ENCODE results near the gene RGS7. TPM values are rescaled to one million over a fixed set of nuclear protein-coding genes. Genes with fewer than 3 reads are reported as not detected.

RGS7 gene
- total RNA-seq, 1 donor from 2014 or later, result 1.9 TPM

- Mint-ChIP-seq H3K27me3 (ENCODE audit: low read depth) (no peaks in the 10 kb centered on the region), H3K9me3 (peaks cover 41% of the 10 kb centered on the region), H3K4me3 (no peak overlapping the region), H3K27ac (no peak overlapping the region), H3K36me3 (peaks cover 10% of the 10 kb centered on the region), H3K4me1 (no peaks in the 10 kb centered on the region)
- DNase-seq (ENCODE audit: low spot score in 2 of 2, unreplicated experiment in 2 of 2), result no peak
- TF ChIP-seq CTCF (IDR thresholded peaks at IDR 0.05; ENCODE audit: unreplicated experiment), result no peak
Measured at GRCh38 chr1:241274693-241275092, 82.3 kb downstream of the RGS7 start.

- no peaks in the 10 kb centered on the region for H3K27me3 Mint-ChIP-seq (ENCODE audit: low read depth)
- no peak for TF ChIP-seq CTCF (IDR thresholded peaks at IDR 0.05; ENCODE audit: unreplicated experiment)
- H3K4me3 Mint-ChIP-seq, result no peak overlapping the region
- peaks cover 10% of the 10 kb centered on the region for H3K36me3 Mint-ChIP-seq
- DNase-seq (ENCODE audit: low spot score in 2 of 2, unreplicated experiment in 2 of 2), result no peak
- H3K4me1 Mint-ChIP-seq, result no peaks in the 10 kb centered on the region
- peaks cover 35% of the 10 kb centered on the region for H3K9me3 Mint-ChIP-seq
- H3K27ac Mint-ChIP-seq, result no peak overlapping the region
Measured at GRCh38 chr1:241272828-241273227, 84.2 kb downstream of the RGS7 start.

GRCh38 chr1:241271427-241271826, 85.6 kb downstream of the RGS7 start:
- H3K4me1 Mint-ChIP-seq, result no peaks in the 10 kb centered on the region
- no peak for DNase-seq (ENCODE audit: low spot score in 2 of 2, unreplicated experiment in 2 of 2)
- no peak overlapping the region for H3K4me3 Mint-ChIP-seq
- no peaks in the 10 kb centered on the region for H3K27me3 Mint-ChIP-seq (ENCODE audit: low read depth)
- no peak overlapping the region for H3K27ac Mint-ChIP-seq
- peaks cover 31% of the 10 kb centered on the region for H3K9me3 Mint-ChIP-seq
- H3K36me3 Mint-ChIP-seq, result peaks cover 10% of the 10 kb centered on the region
- TF ChIP-seq CTCF (IDR thresholded peaks at IDR 0.05; ENCODE audit: unreplicated experiment), result no peak

- DNase-seq (ENCODE audit: low spot score in 2 of 2, unreplicated experiment in 2 of 2), result no peak
- Mint-ChIP-seq H3K27ac (no peak overlapping the region), H3K4me1 (no peaks in the 10 kb centered on the region), H3K9me3 (peaks cover 31% of the 10 kb centered on the region), H3K36me3 (peaks cover 10% of the 10 kb centered on the region), H3K4me3 (no peak overlapping the region), H3K27me3 (ENCODE audit: low read depth) (no peaks in the 10 kb centered on the region)
- TF ChIP-seq CTCF (IDR thresholded peaks at IDR 0.05; ENCODE audit: unreplicated experiment), result no peak
Measured at GRCh38 chr1:241270016-241270415, 87.0 kb downstream of the RGS7 start.

GRCh38 chr1:241269116-241269515, 87.9 kb downstream of the RGS7 start:
- Mint-ChIP-seq H3K36me3 (peaks cover 10% of the 10 kb centered on the region), H3K9me3 (peaks cover 25% of the 10 kb centered on the region), H3K27ac (no peak overlapping the region), H3K4me3 (no peak overlapping the region), H3K4me1 (no peaks in the 10 kb centered on the region), H3K27me3 (ENCODE audit: low read depth) (no peaks in the 10 kb centered on the region)
- DNase-seq (ENCODE audit: low spot score in 2 of 2, unreplicated experiment in 2 of 2), result no peak
- no peak for TF ChIP-seq CTCF (IDR thresholded peaks at IDR 0.05; ENCODE audit: unreplicated experiment)

GRCh38 chr1:241266121-241266520, 90.9 kb downstream of the RGS7 start:
- Mint-ChIP-seq H3K27me3 (ENCODE audit: low read depth) (no peaks in the 10 kb centered on the region), H3K4me3 (no peak overlapping the region), H3K4me1 (no peaks in the 10 kb centered on the region), H3K36me3 (no peaks in the 10 kb centered on the region), H3K9me3 (no peaks in the 10 kb centered on the region), H3K27ac (no peak overlapping the region)
- no peak for TF ChIP-seq CTCF (IDR thresholded peaks at IDR 0.05; ENCODE audit: unreplicated experiment)
- DNase-seq (ENCODE audit: low spot score in 2 of 2, unreplicated experiment in 2 of 2), result no peak

All from mesothelial cell of epicardium (in vitro differentiated cells).